Liver (tissue), 9 donors: ENCODE results near the gene UCHL3. TPM values are rescaled to one million over a fixed set of nuclear protein-coding genes. Genes with fewer than 3 reads are reported as not detected.

ENCODE experiments used
- DNase-seq: peaks from one replicate; pipeline ENCODE4 v3.0.0-alpha.2; 2017; ENCODE audit warnings: low spot score
- H3K27ac ChIP-seq, 2 donors: one replicate each; pipeline ENCODE4 v1.7.0; 2013; ENCODE audit warnings: inconsistent platforms in 2 of 2, low read length in 2 of 2, control low read depth in 1 of 2, low read depth in 1 of 2, mild to moderate bottlenecking in 1 of 2
- H3K27me3 ChIP-seq, 4 donors: one replicate each; pipeline versions ENCODE4 v1.6.1 to v1.7.0; 2013; ENCODE audit warnings: low read length in 3 of 4, inconsistent platforms in 1 of 4, mild to moderate bottlenecking in 1 of 4, moderate library complexity in 1 of 4; ENCODE audit not compliant: control insufficient read depth in 4 of 4, insufficient read depth in 4 of 4
- H3K36me3 ChIP-seq, 4 donors: one replicate each; pipeline versions ENCODE4 v1.6.1 to v1.7.0; 2013; ENCODE audit warnings: low read length in 3 of 4, mild to moderate bottlenecking in 3 of 4, low read depth in 1 of 4, moderate library complexity in 1 of 4; ENCODE audit not compliant: control insufficient read depth in 4 of 4, insufficient read depth in 3 of 4
- H3K4me1 ChIP-seq, 4 donors: one replicate each; pipeline versions ENCODE4 v1.6.1 to v1.7.0; 2013; ENCODE audit warnings: low read length in 3 of 4, mild to moderate bottlenecking in 3 of 4, moderate library complexity in 1 of 4; ENCODE audit not compliant: control insufficient read depth in 4 of 4, insufficient read depth in 4 of 4
- H3K4me3 ChIP-seq, 3 donors: one replicate each; pipeline versions ENCODE4 v1.6.1 to v1.7.0; 2013; ENCODE audit warnings: low read length in 3 of 3, control low read depth in 1 of 3, low read depth in 1 of 3, mild to moderate bottlenecking in 1 of 3
- H3K9ac ChIP-seq, 2 donors: one replicate each; pipeline ENCODE4 v1.7.0; 2013; ENCODE audit warnings: low read length in 2 of 2, mild to moderate bottlenecking in 2 of 2, moderate library complexity in 2 of 2, control low read depth in 1 of 2, low read depth in 1 of 2
- H3K9me3 ChIP-seq, 4 donors: one replicate each; pipeline versions ENCODE4 v1.6.1 to v1.7.0; 2013; ENCODE audit warnings: low read length in 3 of 4; ENCODE audit not compliant: control insufficient read depth in 4 of 4
- ATF3 ChIP-seq: IDR thresholded peaks from 2 replicates; pipeline ENCODE4 v1.6.1; 2016; ENCODE audit warnings: antibody characterized with exemption
- CTCF ChIP-seq: fragments of 150-350 bp; IDR thresholded peaks from 2 replicates; pipeline ENCODE4 v1.5.1; 2017; ENCODE audit warnings: improper control_type of control experiment, low read depth, low read length; ENCODE audit not compliant: missing input control
- EGR1 ChIP-seq, 2 donors: IDR thresholded peaks; 2 replicates each; pipeline ENCODE4 v1.6.1; 2016 to 2018; ENCODE audit warnings: antibody characterized with exemption in 2 of 2, low read depth in 2 of 2
- FOXA1 ChIP-seq: IDR thresholded peaks from 2 replicates; pipeline ENCODE4 v1.6.1; 2016; ENCODE audit warnings: antibody characterized with exemption
- FOXA2 ChIP-seq: IDR thresholded peaks from 2 replicates; pipeline ENCODE4 v1.6.1; 2016; ENCODE audit warnings: antibody characterized with exemption
- GABPA ChIP-seq, 2 donors: IDR thresholded peaks in 1 of 2; conservative IDR thresholded peaks in 1 of 2; 2 replicates each; pipeline ENCODE4 v1.6.1; 2016; ENCODE audit warnings: antibody characterized with exemption in 2 of 2, mild to moderate bottlenecking in 1 of 2, moderate library complexity in 1 of 2
- HNF4A ChIP-seq, 2 donors: conservative IDR thresholded peaks; 2 replicates each; pipeline ENCODE4 v1.6.1; 2016; ENCODE audit warnings: antibody characterized with exemption in 2 of 2, mild to moderate bottlenecking in 2 of 2
- HNF4G ChIP-seq: IDR thresholded peaks from 2 replicates; pipeline ENCODE4 v1.6.1; 2016; ENCODE audit warnings: antibody characterized with exemption
- JUND ChIP-seq, 2 donors: IDR thresholded peaks; 2 replicates each; pipeline ENCODE4 v1.6.1; 2016; ENCODE audit warnings: antibody characterized with exemption in 2 of 2
- NR2F2 ChIP-seq: IDR thresholded peaks from 2 replicates; pipeline ENCODE4 v1.6.1; 2016; ENCODE audit warnings: antibody characterized with exemption
- RAD21 ChIP-seq, 2 donors: IDR thresholded peaks; 2 replicates each; pipeline ENCODE4 v1.6.1; 2016; ENCODE audit warnings: antibody characterized with exemption in 2 of 2, mild to moderate bottlenecking in 2 of 2
- REST ChIP-seq: IDR thresholded peaks from 2 replicates; pipeline ENCODE4 v1.6.1; 2016; ENCODE audit warnings: antibody characterized with exemption, mild to moderate bottlenecking
- RXRA ChIP-seq, 2 donors: IDR thresholded peaks; 2 replicates each; pipeline ENCODE4 v1.6.1; 2017 to 2018; ENCODE audit warnings: antibody characterized with exemption in 2 of 2, mild to moderate bottlenecking in 1 of 2
- SP1 ChIP-seq: IDR thresholded peaks from 2 replicates; pipeline ENCODE4 v1.6.1; 2018; ENCODE audit warnings: antibody characterized with exemption, mild to moderate bottlenecking
- TAF1 ChIP-seq: conservative IDR thresholded peaks from 2 replicates; pipeline ENCODE4 v1.6.1; 2016; ENCODE audit warnings: antibody characterized with exemption, mild to moderate bottlenecking
- YY1 ChIP-seq: IDR thresholded peaks from 2 replicates; pipeline ENCODE4 v1.6.1; 2016; ENCODE audit warnings: antibody characterized with exemption, mild to moderate bottlenecking
- ZBTB33 ChIP-seq: IDR thresholded peaks from 2 replicates; pipeline ENCODE4 v1.6.1; 2016; ENCODE audit warnings: antibody characterized with exemption
- WGBS: extraction: QIAGEN DNeasy Blood & Tissue Kit; methylation state at CpG from one replicate; pipeline ENCODE4 v1.1.7; 2013; 5-methylcytosine and 5-hydroxymethylcytosine counted together
- polyA plus RNA-seq, 2 donors: library from polyadenylated mRNA; stranded (reverse) in 1 of 2; unstranded in 1 of 2; fragments of 200-250 nt in 1 of 2; fragments of >200 nt in 1 of 2; fragmentation: Nextera tagmentation in 1 of 2; extraction: Ambion mirVana in 1 of 2; gene quantifications; one replicate each; pipeline versions ENCODE4 v1.2.1 to v1.2.3, GENCODE V29; 2013 to 2015
- total RNA-seq, 2 donors: library from RNA; depleted of rRNA; stranded (reverse); fragments of >200 nt; gene quantifications; one replicate each; pipeline ENCODE4 v1.2.3, GENCODE V29; 2014
- donor health status: healthy.
- donor health status: healthy.
- donor health status: healthy.
- donor health status: healthy.
- donor health status: healthy.

UCHL3 gene
- total and polyA plus RNA-seq, 4 donors: 13.1 to 55.8 (median 19.7) TPM

GRCh38 chr13:75587679-75588078, 38.1 kb downstream of the UCHL3 start:
- no peaks in the 10 kb centered on the region for H3K9me3 ChIP-seq
- TF ChIP-seq CTCF (no peak), FOXA2 (no peak), RAD21 (IDR thresholded peaks at IDR 0.05) (no peak), NR2F2 (no peak), EGR1 (IDR thresholded peaks at IDR 0.05; ENCODE audit: low read depth in 2 of 2) (no peak), HNF4A (conservative IDR thresholded peaks at IDR 0.05) (no peak), JUND (IDR thresholded peaks at IDR 0.05) (no peak), TAF1 (no peak), REST (no peak), ZBTB33 (no peak), HNF4G (no peak), FOXA1 (no peak), GABPA (IDR thresholded peaks at IDR 0.05 in 1 of 2, conservative IDR thresholded peaks at IDR 0.05 in 1 of 2) (no peak), ATF3 (no peak), YY1 (no peak), SP1 (no peak), RXRA (IDR thresholded peaks at IDR 0.05) (no peak)

GRCh38 chr13:75596657-75597182, 47.1 kb downstream of the UCHL3 start:
- no peak for TF ChIP-seq GABPA (IDR thresholded peaks at IDR 0.05 in 1 of 2, conservative IDR thresholded peaks at IDR 0.05 in 1 of 2)
- H3K27ac ChIP-seq: no peak overlapping the region
- no peak overlapping the region for H3K4me3 ChIP-seq
- 83% methylated on average over 1 of the region's 1 CpG for WGBS
- no peak overlapping the region for H3K9ac ChIP-seq
- peaks cover 0 to 2% (median 0%) of the 10 kb centered on the region in 4 donors for H3K9me3 ChIP-seq
- no peaks in the 10 kb centered on the region for H3K4me1 ChIP-seq
- H3K27me3 ChIP-seq: no peaks in the 10 kb centered on the region
- no peak for DNase-seq
- H3K36me3 ChIP-seq: peaks cover 0 to 15% (median 0%) of the 10 kb centered on the region in 4 donors

More at GRCh38 chr13:75587679-75588078, 38.1 kb downstream of the UCHL3 start:
- H3K4me3 ChIP-seq: no peak overlapping the region
- H3K4me1 ChIP-seq: no peaks in the 10 kb centered on the region
- 84% methylated on average over 1 of the region's 1 CpG for WGBS
- no peaks in the 10 kb centered on the region for H3K27me3 ChIP-seq
- H3K27ac ChIP-seq: no peak overlapping the region
- peaks cover 0 to 14% (median 9%) of the 10 kb centered on the region in 4 donors for H3K36me3 ChIP-seq
- no peak for DNase-seq
- H3K9ac ChIP-seq: no peak overlapping the region
